VCaP (cell line): ENCODE results near the gene SLC25A31.
A peak's percentile ranks its signal among the peaks of the same experiment; 100 is the strongest.

Experiments
- H3K27ac ChIP-seq: fragments of 450-650 bp; 2 replicates; pipeline ENCODE4 v1.5.1; 2017
- TF ChIP-seq, protein P1 (sequence below): fragments of 450-650 bp; conservative IDR thresholded peaks from 2 replicates; pipeline ENCODE4 v1.5.1; 2017; ENCODE audit warnings: mild to moderate bottlenecking, moderate library complexity

Gene SLC25A31

DNA sequence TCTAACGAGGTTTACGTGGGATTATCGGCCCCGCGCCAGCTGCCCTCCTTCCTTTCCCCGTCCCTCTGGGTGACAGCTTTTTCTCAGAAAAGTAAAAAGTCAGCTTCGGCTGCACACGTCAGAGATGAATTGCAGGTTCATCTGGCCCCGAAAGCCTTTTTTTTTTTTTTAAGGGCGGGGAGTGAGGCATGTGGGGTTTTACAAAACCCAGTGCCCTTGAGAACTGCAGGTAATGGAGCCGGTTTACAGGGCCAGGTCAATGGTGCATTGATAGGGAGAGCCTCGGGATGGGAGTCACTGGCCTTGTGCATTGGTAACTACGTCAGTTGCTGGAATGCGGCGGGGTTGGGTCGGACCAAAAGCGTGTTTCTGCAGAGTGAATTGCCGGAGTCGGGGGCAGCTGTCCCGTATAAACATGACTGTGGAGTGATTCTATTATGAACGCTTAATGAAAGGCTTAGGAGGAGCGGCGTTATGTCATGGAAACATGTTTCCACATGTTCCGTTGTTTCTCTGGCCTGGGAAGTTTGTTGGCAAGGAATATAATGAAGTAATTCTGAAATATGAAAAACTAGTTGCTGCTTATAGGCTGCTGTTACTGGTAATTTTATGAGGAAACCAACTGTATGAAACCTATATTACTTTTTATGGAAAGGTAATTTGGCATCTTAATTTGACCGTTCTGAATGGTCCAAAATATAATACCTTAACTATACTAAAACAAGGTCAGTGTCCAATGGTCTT, 53.0 kb downstream of the SLC25A31 start:
- TF ChIP-seq, protein P1, sequence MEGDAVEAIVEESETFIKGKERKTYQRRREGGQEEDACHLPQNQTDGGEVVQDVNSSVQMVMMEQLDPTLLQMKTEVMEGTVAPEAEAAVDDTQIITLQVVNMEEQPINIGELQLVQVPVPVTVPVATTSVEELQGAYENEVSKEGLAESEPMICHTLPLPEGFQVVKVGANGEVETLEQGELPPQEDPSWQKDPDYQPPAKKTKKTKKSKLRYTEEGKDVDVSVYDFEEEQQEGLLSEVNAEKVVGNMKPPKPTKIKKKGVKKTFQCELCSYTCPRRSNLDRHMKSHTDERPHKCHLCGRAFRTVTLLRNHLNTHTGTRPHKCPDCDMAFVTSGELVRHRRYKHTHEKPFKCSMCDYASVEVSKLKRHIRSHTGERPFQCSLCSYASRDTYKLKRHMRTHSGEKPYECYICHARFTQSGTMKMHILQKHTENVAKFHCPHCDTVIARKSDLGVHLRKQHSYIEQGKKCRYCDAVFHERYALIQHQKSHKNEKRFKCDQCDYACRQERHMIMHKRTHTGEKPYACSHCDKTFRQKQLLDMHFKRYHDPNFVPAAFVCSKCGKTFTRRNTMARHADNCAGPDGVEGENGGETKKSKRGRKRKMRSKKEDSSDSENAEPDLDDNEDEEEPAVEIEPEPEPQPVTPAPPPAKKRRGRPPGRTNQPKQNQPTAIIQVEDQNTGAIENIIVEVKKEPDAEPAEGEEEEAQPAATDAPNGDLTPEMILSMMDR = no peak
- no peak overlapping the region for H3K27ac ChIP-seq

GRCh38 chr4:127783955-127784770, 54.0 kb downstream of the SLC25A31 start:
- TF ChIP-seq, protein P1 = no peak
- no peak overlapping the region for H3K27ac ChIP-seq

DNA sequence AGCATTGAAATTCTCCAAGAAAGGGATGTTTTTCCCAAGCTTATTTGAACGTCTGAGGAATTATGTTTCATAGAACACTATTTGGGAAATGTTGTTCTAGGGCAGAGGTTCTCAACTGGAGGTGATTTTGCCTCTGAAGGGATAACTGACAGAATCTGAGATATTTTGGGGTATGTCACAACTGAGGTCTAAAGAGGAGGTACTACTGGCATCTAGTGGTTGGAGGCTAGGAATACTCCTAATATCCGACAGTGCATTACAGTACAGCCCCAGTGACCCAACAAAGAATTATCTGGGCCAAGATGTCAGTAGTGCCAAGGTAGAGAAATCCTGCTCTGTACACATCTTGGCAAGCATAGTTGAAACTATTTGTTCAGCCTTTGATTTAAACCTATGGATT, 58.3 kb downstream of the SLC25A31 start:
- no peak overlapping the region for H3K27ac ChIP-seq
- TF ChIP-seq, protein P1 = peak; percentile 23

- no peak overlapping the region for H3K27ac ChIP-seq
- TF ChIP-seq, protein P1 = no peak
These were observed 61.2 kb downstream of the SLC25A31 start for GRCh38 chr4:127791391-127791790.

- TF ChIP-seq, protein P1 = no peak
- no peak overlapping the region for H3K27ac ChIP-seq
These were observed 63.3 kb downstream of the SLC25A31 start for GRCh38 chr4:127793528-127793927.

DNA sequence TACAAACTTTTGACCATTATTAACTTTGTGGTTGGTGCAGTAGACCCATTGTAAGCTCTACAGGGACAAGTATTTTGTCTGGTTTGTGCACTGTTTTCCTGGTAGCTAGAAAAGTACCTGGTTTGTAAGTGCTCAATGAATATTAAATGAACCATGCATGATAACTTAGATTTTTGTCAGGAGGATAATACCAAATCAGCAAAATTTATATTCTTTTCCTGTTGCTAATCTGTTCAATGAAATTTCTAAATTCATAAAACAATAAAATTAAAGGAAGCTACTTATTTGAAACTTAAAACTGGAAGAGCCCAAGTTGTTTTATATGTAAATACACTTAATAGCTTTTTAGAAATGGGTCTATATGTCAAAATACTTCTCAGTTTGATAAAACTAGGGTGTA, 69.5 kb downstream of the SLC25A31 start:
- TF ChIP-seq, protein P1 = no peak
- no peak overlapping the region for H3K27ac ChIP-seq

GRCh38 chr4:127809173-127809800, 79.1 kb downstream of the SLC25A31 start:
- H3K27ac ChIP-seq = no peak overlapping the region

More at GRCh38 chr4:127809173-127809800, 79.1 kb downstream of the SLC25A31 start:
- TF ChIP-seq, protein P1 = peak; percentile 45
